Suppressor macrophage treated with lipopolysaccharide for 4 hours (primary cell): ENCODE data around the gene NBPF8.
A peak's percentile ranks its signal among the peaks of the same experiment; 100 is the strongest.
"Not testable (repeated sequence)": the region's sequence is repeated elsewhere in the genome, so short reads cannot be mapped to it uniquely, and the experiment has no call there.

Experiments used
- DNase-seq: peaks from one replicate; pipeline ENCODE4 v3.0.0-alpha.2; 2020

Gene NBPF8, protein sequence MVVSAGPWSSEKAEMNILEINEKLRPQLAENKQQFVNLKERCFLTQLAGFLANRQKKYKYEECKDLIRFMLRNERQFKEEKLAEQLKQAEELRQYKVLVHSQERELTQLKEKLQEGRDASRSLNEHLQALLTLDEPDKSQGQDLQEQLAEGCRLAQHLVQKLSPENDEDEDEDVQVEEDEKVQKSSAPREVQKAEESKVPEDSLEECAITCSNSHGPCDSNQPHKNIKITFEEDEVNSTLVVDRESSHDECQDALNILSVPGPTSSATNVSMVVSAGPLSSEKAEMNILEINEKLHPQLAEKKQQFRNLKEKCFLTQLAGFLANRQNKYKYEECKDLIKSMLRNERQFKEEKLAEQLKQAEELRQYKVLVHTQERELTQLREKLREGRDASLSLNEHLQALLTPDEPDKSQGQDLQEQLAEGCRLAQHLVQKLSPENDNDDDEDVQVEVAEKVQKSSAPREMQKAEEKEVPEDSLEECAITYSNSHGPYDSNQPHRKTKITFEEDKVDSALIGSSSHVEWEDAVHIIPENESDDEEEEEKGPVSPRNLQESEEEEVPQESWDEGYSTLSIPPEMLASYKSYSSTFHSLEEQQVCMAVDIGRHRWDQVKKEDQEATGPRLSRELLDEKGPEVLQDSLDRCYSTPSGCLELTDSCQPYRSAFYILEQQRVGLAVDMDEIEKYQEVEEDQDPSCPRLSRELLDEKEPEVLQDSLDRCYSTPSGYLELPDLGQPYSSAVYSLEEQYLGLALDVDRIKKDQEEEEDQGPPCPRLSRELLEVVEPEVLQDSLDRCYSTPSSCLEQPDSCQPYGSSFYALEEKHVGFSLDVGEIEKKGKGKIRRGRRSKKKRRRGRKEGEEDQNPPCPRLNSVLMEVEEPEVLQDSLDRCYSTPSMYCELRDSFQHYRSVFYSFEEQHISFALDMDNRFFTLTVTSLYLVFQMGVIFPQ

DNA sequence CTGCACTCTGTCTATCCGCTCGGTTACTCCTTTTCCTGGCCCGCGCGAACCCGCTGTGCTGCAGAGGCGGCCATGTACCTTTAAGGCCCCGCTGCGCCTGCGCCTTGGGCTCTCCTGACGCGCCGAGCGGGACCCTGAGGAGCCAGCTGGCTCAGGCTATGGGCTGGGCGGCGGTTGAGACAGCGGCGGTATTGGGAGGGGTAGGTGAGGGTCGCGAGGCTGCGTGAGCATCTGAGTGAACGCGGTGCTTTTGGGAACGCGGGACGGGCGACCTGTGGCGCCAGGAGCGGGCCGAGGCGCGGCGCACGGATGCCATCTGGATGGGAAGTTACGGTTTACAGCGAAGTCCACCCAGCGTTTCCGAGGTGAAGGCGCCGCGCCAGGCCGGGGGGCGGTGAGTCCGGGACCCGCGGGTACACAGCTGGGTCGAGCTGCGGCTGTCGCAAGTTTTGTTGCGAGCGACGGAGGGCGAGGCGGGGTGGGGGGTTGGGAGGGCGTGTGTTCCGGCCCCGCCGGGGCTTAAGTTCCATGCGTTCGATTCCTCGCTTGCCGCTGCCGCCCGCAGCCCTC lies at the start of gene NBPF8:
TSS of gene NBPF8 (plus strand) at position 125 of the 570 bp plus-strand sequence. CDS start 21,488 bp downstream, outside the sequence.
- peak; percentile 50 for DNase-seq

DNA sequence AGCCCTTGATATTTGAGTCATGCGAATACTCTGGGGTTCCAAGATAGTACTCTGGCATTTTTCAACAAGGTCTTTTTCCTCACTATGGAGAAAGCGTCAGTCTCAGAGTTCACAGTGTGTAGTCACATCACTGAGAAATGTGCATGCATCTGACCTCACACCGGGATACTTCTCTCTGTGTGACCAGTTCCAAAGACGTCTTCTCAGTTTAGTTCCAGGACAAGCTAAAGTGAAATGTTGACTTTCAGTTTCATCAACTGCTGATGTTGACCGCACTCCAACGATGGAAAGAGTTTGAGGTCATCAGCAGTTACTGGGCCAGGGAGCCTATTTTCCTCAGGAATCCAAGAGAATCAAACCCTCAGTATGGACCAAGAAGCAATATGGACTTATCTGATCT lies 47.1 kb upstream of the NBPF8 start:
- not testable (repeated sequence) for DNase-seq

DNA sequence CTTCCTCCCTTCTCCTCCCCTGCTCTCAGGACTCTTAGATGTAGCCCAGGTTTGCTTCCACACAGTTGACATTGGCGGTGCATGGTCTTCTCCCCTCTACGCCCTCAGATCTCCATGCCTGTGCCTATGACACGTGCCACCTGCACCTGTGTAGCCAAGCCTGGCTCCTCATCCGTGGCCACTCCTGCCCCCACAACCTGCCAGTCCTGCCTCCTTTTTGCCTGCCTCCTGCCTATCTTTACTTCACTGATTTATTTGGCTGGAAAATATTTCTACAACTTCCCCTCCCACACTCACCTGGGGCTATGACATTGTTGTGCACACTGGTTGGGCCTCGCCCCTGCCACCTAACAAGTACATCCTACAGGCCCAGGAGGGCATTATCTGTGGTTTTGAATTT lies 28.2 kb upstream of the NBPF8 start:
- not testable (repeated sequence) for DNase-seq

GRCh38 chr1:120388597-120389126 lies 26.2 kb upstream of the NBPF8 start:
- peak; percentile 69 for DNase-seq

DNA sequence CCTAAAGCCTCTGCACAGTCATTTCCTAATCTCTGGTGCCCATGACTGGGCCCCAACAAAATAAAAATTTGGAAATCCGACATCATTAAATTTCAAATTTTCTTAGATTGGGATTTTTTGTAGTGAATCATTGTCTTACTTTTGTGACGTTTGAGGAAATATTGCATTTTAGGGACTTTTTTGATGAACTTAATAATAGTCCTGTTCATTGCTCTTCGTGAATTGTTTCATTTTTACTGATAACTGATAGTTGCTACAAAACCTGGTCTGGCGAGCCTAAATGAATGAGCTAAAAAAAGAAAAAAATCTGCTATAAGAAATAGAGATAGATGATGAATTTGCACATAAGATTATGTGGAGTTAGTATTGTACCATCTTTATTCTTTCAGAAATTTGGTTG lies 23.5 kb upstream of the NBPF8 start:
- peak; percentile 69 for DNase-seq

- DNase-seq: not testable (repeated sequence)
Measured at GRCh38 chr1:120393316-120394232, 21.3 kb upstream of the NBPF8 start.

- DNase-seq: not testable (repeated sequence)
Measured at GRCh38 chr1:120405348-120405747, 9.5 kb upstream of the NBPF8 start.

DNA sequence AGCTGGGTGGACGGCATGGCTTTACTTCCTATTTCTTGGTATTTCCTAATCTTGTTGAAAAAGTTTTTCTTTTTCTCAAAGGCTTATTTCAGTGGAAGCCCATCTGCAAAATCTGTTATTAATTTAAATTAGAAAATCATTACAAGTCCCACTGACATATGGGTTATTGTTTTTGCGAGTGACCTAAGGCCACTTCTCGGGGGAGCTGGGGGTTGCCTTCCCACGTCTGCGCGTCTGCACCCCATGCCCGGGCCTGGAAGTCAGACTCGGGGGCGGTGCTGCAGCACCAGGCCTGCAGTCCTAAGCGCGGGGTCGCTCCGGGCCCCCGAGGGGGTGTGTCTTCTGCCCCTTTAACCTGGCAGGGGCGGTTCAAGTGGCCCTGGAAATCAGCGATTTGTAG lies 384 bp upstream of the NBPF8 start:
- not testable (repeated sequence) for DNase-seq

- peak; percentile 27 for DNase-seq
Measured at GRCh38 chr1:120415492-120415961, 692 bp downstream of the NBPF8 start.

DNA sequence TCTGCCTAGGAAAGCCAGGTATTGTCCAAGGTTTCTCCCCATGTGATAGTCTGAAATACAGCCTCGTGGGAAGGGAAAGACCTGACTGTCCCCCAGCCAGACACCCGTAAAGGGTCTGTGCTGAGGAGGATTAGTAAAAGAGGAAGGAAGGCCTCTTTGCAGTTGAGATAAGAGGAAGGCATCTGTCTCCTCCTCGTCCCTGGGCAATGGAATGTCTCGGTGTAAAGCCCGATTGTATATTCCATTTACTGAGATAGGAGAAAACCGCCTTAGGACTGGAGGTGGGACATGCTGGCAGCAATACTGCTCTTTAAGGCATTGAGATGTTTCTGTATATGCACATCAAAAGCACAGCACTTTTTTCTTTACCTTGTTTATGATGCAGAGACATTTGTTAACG lies 10.2 kb downstream of the NBPF8 start:
- not testable (repeated sequence) for DNase-seq

DNA sequence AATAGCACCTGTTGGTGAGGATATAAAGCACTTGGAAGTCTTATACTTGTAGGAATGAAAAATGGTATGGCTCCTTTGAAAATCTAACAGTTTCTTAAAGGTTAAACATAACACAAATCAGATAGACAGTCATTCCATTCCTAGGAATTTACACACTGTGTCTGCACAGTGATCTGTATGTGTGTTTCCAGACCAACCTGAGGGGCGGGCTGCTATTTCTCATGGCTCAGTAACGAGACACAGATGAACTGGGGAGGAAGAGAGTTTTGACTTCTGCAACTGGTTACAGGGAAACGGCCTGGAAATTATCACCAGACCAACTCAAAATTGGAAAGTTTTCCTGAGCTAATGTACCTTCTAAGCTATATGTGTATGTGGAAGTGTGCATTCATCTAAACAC lies 16.8 kb downstream of the NBPF8 start:
- DNase-seq: not testable (repeated sequence)

- not testable (repeated sequence) for DNase-seq
Measured at GRCh38 chr1:120433831-120434230, 19.0 kb downstream of the NBPF8 start.

GRCh38 chr1:120449124-120449523 lies 34.3 kb downstream of the NBPF8 start:
- not testable (repeated sequence) for DNase-seq
